NCI-H82 (cell line): Measurements from ENCODE around the gene SPATA2L.

Source experiments
- DNase-seq: peaks from one replicate; lab custom pipeline; 2025; lab: John Stamatoyannopoulos, UW

Gene SPATA2L, protein sequence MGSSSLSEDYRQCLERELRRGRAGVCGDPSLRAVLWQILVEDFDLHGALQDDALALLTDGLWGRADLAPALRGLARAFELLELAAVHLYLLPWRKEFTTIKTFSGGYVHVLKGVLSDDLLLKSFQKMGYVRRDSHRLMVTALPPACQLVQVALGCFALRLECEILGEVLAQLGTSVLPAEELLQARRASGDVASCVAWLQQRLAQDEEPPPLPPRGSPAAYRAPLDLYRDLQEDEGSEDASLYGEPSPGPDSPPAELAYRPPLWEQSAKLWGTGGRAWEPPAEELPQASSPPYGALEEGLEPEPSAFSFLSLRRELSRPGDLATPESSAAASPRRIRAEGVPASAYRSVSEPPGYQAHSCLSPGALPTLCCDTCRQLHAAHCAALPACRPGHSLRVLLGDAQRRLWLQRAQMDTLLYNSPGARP

GRCh38 chr16:89701425-89702406 is at the start of gene SPATA2L:
Gene SPATA2L (minus strand): TSS chr16:89701705. CDS start chr16:89701232, 473 bp downstream.
- peak; percentile 97 for DNase-seq

DNA sequence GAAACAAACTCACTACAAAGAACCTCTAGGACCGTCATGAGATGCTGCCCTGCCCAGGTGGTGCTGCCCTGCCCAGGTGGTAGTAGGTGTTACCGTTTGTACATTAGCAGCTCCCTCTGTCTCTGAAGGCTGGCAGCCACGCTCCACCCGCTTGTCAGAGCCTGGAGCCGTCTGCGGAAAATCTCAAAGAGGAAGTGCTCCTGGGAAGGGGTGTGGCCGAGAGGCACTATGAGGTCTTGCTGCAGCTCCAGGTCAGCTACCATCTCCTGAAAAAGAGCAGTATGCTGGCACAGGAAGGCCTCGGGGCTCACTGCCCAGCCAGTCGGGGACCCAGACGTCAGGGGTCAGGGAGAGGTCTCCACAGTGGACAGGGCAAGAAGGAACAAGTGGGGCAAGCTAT is 48.1 kb upstream of the SPATA2L start:
- DNase-seq = no peak

DNA sequence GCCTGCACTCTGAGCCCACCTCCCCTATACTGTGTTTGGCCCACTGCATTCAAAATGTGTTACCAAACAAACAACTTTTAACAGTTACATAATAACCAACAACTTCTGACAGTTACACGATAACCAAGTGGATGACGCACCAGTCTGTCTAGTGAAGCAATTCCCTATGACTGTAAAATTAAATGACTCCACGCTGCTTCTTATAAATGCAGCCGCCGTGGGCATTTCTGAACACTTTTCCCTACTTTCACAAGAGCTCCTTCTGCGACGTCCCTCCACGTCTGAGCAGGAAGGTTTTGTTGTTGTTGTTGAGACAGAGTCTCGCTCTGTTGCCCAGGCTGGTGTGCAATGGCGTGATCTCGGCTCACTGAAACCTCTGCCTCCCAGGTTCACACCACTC is 47.4 kb upstream of the SPATA2L start:
- no peak for DNase-seq

GRCh38 chr16:89748076-89748475 is 46.6 kb upstream of the SPATA2L start:
- DNase-seq = no peak

DNA sequence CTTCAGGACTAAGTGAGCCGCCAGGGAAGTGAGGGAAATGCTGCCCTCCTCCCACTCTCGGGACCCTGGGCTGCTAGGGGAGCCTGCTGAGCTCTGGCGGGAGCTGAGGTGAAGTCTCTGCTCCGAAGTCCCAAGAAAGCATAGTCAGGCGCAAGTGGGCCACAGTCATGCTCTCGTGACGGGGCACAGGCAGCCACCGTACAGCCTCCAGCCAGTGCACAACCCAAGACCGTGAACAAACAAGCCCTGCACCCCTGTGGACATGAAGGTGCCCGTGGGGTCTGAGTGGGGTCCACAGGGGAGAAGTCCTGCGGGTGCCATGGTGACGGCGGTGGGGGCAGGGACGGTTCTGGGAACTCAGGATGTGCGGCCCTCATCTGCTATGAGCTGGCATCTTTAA is 44.5 kb upstream of the SPATA2L start:
- no peak for DNase-seq

- no peak for DNase-seq
Observed at GRCh38 chr16:89744813-89745212, 43.3 kb upstream of the SPATA2L start.

- DNase-seq = no peak
Observed at GRCh38 chr16:89742948-89743347, 41.4 kb upstream of the SPATA2L start.

GRCh38 chr16:89741342-89742014 is 40.0 kb upstream of the SPATA2L start:
- DNase-seq = no peak

DNA sequence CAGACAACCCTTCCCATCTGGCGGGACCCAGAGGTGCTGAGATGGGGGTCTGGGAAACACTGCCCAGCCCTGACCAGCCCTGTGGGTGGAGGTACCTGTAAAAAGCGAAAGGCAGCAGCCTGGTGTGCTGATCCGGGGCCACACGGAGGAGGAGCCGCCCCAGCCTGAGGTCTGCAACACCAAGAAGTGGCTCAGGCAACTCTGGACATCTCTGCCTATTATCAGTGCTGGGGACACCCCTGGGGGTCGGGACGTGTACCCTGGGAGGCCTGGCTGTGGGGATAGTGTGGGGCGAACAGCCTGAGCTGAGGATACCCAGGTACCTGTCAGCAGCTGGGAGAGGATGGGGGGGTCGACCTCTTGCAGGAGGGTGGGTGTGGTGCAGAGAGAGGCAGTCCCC is 37.9 kb upstream of the SPATA2L start:
- DNase-seq = no peak

GRCh38 chr16:89738538-89739317 is 37.2 kb upstream of the SPATA2L start:
- DNase-seq = no peak

- DNase-seq = no peak
Observed at GRCh38 chr16:89738072-89738377, 36.5 kb upstream of the SPATA2L start.

DNA sequence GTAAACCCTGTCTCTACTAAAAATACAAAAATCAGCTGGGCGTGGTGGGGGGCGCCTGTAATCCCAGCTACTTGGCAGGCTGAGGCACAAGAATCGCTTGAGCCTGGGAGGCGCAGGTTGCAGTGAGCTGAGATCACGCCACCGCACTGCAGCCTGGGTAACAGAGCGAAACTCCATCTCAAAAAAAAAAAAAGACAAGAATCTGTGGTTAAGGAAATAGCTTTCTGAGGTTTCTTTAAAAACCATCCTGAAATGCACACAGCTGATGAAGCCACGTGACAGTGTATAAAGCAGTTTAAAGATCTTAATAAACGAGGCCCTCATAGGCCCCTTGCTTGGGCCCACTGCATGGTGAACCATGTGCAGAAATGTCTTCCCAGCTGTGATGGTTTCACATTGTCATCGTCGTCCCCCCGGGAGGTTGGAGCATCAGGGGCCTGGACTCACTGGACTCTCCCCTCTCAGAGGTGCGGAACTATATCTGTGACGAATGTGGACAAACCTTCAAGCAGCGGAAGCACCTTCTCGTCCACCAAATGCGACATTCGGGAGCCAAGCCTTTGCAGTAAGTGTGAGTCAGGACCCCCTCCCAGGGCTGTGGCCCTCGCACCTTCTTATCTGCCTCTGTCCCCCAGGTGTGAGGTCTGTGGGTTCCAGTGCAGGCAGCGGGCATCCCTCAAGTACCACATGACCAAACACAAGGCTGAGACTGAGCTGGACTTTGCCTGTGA is 36.0 kb upstream of the SPATA2L start:
- DNase-seq = no peak

DNA sequence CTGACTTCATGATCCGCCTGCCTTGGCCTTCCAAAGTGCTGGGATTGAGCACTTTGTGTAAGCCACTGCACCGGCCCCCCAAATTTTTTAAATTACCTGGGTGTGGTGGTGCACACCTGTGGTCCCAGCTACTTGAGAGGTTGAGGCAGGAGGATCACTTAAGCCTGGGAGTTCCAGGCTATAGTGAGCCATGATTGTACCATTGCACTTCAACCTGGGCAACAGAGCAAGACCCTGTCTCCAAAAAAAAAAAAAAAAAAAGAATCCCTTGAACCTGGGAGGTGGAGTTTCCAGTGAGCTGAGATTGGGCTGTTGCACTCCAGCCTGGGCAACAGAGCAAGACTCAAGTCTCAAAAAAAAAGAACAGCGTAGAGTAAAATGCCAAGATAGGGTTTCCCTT is 35.0 kb upstream of the SPATA2L start:
- DNase-seq = no peak

GRCh38 chr16:89733792-89734191 is 32.3 kb upstream of the SPATA2L start:
- DNase-seq = no peak

DNA sequence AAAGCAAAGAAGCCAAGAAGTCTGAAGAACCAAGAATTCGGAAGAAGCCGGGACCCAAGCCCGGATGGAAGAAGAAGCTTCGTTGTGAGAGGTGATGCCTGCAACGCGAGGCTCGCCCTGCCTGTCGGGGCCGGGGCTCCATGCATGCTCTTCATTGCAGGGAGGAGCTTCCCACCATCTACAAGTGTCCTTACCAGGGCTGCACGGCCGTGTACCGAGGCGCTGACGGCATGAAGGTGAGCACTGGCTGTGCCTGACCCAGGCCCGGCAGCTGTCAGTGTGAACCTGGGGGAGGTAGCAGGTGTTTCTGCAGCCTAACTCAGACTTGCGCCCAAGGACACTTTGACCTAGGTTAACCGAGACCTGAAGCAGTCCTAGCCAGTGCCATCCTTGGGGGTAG is 31.8 kb upstream of the SPATA2L start:
- no peak for DNase-seq

- DNase-seq = no peak
Observed at GRCh38 chr16:89732918-89733242, 31.4 kb upstream of the SPATA2L start.

DNA sequence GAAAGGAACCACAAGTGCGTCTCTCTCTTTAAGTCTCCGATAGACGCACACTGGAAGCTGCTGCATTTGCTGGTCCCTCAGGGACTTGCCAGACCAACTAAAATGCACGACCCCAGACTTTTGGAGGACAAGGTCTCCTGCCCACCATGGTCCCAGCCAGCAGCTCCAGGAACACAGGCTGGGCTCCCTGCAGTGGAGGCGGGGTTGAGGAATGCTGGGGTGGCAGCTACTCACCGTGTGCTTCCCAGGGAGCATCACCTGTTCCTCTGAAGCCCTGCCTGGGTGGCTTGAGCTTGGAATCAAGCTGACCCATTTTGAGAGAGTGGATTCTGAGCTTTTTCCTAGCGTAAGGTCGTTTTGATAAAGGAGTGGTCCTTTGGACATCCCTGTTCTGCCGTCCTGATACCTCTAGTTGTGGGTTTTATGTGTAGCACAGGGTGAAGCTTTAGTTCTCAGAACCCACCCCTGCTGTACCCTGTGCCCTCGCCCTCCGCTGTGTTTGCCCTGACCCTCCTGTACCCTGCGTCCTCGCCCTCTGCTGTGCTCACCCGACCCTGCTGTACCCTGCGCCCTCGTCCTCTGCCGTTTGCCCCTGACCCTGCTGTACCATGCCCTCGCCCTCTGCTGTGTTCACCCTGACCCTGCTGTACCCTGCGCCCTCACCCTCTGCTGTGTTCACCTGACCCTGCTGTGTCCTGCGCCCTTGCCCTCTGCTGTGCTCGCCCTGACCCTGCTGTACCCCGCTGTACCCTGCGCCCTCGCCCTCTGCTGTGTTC is 30.8 kb upstream of the SPATA2L start:
- DNase-seq = no peak

GRCh38 chr16:89730610-89731234 is 29.2 kb upstream of the SPATA2L start:
- DNase-seq = no peak

GRCh38 chr16:89729863-89730593 is 28.5 kb upstream of the SPATA2L start:
- no peak for DNase-seq
